DOHH2 (cell line): Measurements from ENCODE around the gene BARX1.

Experiments
- CTCF ChIP-seq: fragments of 200-600 bp; sonication (generic); IDR thresholded peaks from one replicate; pipeline ENCODE4 v1.5.1; 2014; ENCODE audit warnings: antibody characterized with exemption, mild to moderate bottlenecking, low read depth, low read length; ENCODE audit not compliant: poor library complexity, severe bottlenecking
- EZH2phosphoT487 ChIP-seq: fragments of 200-600 bp; sonication (generic); IDR thresholded peaks from 2 replicates; pipeline ENCODE4 v1.6.1; 2017; ENCODE audit warnings: borderline replicate concordance, mild to moderate bottlenecking, antibody characterized with exemption, low read length, moderate library complexity, mixed read lengths

GRCh38 chr9:93969328-93969661, 14.1 kb upstream of the BARX1 start:
- no peak for TF ChIP-seq CTCF
- TF ChIP-seq EZH2phosphoT487: no peak
